Stimulated activated effector memory CD8-positive, alpha-beta T cell treated with anti-CD3 and anti-CD28 coated beads, Interleukin-12 subunit alpha, Interleukin-12 subunit beta, amount 100 ng/mL, for 72 hours (primary cell): Measurements from ENCODE around the gene PIGS.
"Not testable (repeated sequence)": the region's sequence is repeated elsewhere in the genome, so short reads cannot be mapped to it uniquely, and the experiment has no call there.

Source experiments
- ATAC-seq: fragments of 150-1000 bp; cut with Tn5 transposase; 2 replicates; pipeline ENCODE4 v1.10.0; 2021
- DNase-seq, 2 donors: peaks; one replicate each; pipeline ENCODE4 v3.0.0; 2021 to 2022; ENCODE audit warnings: low spot score in 2 of 2
- H3K27ac Mint-ChIP-seq: one replicate; pipeline ENCODE4 v1.8.0; 2022; ENCODE audit warnings: mild to moderate bottlenecking, mixed read lengths
- H3K36me3 Mint-ChIP-seq: one replicate; pipeline ENCODE4 v1.8.0; 2022; ENCODE audit warnings: mild to moderate bottlenecking, mixed read lengths
- H3K4me1 Mint-ChIP-seq: one replicate; pipeline ENCODE4 v1.8.0; 2022; ENCODE audit warnings: mixed read lengths
- H3K4me3 Mint-ChIP-seq: one replicate; pipeline ENCODE4 v1.8.0; 2022; ENCODE audit warnings: mild to moderate bottlenecking, mixed read lengths
- H3K9me3 Mint-ChIP-seq: one replicate; pipeline ENCODE4 v1.8.0; 2022; ENCODE audit warnings: mixed read lengths

PIGS gene

DNA sequence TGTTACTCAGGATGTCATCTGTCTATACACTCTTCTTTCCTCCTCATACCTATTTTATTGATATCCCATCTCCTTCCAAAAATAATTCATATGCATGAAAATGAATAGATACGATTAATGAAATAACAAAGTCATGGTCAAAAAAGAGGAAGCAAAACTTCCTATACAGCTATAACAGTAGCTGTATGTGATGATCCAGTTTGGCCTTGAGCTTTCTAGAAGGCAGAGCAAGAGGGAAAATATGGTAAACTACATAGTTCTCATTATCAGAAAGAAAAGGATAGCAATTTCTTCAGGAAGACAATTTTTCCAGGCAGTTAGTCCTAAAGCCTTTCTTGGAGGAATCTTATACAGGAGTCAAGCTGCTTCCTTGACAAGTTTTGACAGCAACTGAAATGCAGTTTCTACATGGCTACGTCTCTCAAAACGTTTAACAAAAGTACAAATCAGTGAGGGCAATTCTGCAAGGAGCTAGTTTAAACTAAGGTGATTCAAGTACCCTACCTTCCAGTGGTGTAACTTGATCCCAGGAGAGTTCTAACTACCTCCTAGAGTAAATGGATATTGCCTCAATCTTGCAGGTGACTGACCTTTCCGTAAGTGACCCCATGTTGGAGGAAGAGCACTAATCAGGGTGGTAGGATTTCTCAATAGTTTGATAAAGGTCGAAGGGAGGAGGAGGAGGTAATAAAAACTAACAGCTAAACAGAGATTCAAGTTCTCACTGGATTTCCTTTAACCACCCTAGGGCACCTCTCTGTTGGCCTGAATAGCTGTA is 26.5 kb upstream of the PIGS start:
- H3K4me3 Mint-ChIP-seq = peak overlapping the region; percentile 94
- no peaks in the 10 kb centered on the region for H3K9me3 Mint-ChIP-seq
- peaks cover 26% of the 10 kb centered on the region for H3K4me1 Mint-ChIP-seq
- H3K36me3 Mint-ChIP-seq = peaks cover 69% of the 10 kb centered on the region
- DNase-seq = no peak
- H3K27ac Mint-ChIP-seq = peak overlapping the region; percentile 98
- no peak for ATAC-seq

GRCh38 chr17:28592260-28592659 is 20.9 kb upstream of the PIGS start:
- H3K27ac Mint-ChIP-seq = peak overlapping the region; percentile 34
- DNase-seq = no peak

DNA sequence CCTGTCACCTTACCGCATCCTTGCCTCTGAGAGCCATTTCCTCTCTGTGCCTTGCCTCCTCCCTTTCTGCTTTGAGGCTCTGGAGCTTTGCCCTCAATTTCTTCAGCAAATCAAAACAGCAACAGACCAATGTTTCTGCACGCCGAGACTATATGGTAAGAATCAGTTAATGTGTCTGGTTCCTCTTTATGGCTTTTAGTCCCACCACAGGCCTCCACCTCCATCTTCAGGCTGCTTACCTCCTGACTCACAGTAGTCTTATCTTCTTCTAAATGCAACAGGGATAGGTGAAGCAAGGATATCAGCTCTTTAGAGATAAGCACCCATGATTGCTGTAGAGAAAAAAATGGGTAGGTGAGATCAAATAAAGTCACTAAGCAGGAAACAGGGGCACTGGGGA is 14.5 kb upstream of the PIGS start:
- H3K27ac Mint-ChIP-seq = no peak overlapping the region
- H3K36me3 Mint-ChIP-seq = peaks cover 62% of the 10 kb centered on the region
- no peak overlapping the region for H3K4me3 Mint-ChIP-seq
- peaks cover 1% of the 10 kb centered on the region for H3K4me1 Mint-ChIP-seq
- DNase-seq (no peak), ATAC-seq (no peak)
- no peaks in the 10 kb centered on the region for H3K9me3 Mint-ChIP-seq

More at GRCh38 chr17:28592260-28592659, 20.9 kb upstream of the PIGS start:
- H3K36me3 Mint-ChIP-seq = peaks cover 97% of the 10 kb centered on the region
- no peak overlapping the region for H3K4me3 Mint-ChIP-seq
- H3K4me1 Mint-ChIP-seq = peaks cover under 1% of the 10 kb centered on the region
- no peak for ATAC-seq
- H3K9me3 Mint-ChIP-seq = no peaks in the 10 kb centered on the region

DNA sequence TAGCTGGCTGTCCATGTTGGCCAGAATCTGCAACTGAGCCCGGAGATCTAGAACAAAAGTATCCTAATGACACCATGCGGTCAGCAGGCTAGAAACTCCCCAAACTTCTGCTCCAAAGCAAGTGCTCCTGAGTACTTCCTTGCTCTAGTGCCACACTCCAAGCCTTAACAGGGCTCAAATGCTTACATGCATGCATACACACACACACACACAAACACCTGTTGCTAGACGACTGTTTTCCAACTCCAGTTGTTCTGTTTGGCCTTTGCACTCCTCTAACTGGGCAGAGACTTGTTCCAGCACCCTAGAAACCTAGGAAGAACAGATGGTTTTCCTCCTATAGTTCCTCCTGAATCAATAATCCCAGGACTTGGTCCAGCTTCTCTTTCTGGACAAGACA is 13.1 kb upstream of the PIGS start:
- Mint-ChIP-seq H3K27ac (no peak overlapping the region), H3K36me3 (peaks cover 59% of the 10 kb centered on the region), H3K9me3 (no peaks in the 10 kb centered on the region), H3K4me1 (peaks cover 16% of the 10 kb centered on the region), H3K4me3 (no peak overlapping the region)
- no peak for ATAC-seq
- no peak for DNase-seq

- DNase-seq (no peak), ATAC-seq (no peak)
- Mint-ChIP-seq H3K4me3 (no peak overlapping the region), H3K9me3 (no peaks in the 10 kb centered on the region), H3K36me3 (peaks cover 55% of the 10 kb centered on the region), H3K4me1 (peaks cover 27% of the 10 kb centered on the region), H3K27ac (no peak overlapping the region)
Observed at GRCh38 chr17:28582513-28582912, 11.2 kb upstream of the PIGS start.

DNA sequence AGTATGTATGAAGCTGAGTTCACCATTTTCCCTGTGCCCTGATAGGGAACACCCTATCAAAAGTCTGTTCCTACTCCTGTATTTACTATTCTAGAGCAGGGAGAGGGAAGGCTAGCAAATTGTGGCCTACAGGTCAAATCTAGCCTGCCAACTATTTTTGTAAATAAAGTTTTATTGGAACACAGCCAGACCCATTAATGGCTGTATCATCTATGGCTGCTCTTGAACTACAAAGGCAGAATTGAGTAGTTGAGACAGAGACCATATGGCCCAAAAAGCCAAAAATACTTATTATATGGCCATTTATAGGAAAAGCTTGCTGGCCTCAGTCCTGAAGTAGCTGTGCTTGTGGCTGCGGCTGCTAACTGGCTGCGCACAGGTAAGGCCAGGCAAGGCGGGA is 9.6 kb upstream of the PIGS start:
- Mint-ChIP-seq H3K36me3 (peaks cover 55% of the 10 kb centered on the region), H3K4me1 (peaks cover 40% of the 10 kb centered on the region), H3K27ac (no peak overlapping the region), H3K9me3 (no peaks in the 10 kb centered on the region), H3K4me3 (no peak overlapping the region)
- DNase-seq (no peak), ATAC-seq (no peak)

DNA sequence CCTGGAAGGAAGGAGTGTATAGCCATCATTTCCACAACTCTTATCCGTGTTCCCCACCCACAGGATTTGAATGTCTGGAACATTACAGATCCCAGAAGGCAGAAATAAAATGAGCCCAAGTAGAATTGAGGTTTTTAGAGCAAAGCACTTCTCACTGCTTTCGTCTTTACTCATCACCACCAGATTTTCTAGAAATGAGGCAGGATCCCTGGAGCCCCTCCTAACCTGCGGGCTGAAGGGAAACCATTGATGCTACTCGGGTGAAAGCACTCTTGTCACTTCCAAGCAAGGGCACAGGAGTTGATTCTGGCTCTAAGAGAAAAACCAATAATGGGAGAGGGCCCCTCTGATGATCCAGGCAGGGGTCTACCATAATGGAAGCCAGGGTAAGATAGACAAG is 8.2 kb upstream of the PIGS start:
- Mint-ChIP-seq H3K9me3 (no peaks in the 10 kb centered on the region), H3K27ac (peak overlapping the region; percentile 49), H3K36me3 (peaks cover 56% of the 10 kb centered on the region), H3K4me1 (peaks cover 50% of the 10 kb centered on the region), H3K4me3 (peak overlapping the region; percentile 38)
- DNase-seq (peak; percentile 35 to 78), ATAC-seq (peak; percentile 84)

DNA sequence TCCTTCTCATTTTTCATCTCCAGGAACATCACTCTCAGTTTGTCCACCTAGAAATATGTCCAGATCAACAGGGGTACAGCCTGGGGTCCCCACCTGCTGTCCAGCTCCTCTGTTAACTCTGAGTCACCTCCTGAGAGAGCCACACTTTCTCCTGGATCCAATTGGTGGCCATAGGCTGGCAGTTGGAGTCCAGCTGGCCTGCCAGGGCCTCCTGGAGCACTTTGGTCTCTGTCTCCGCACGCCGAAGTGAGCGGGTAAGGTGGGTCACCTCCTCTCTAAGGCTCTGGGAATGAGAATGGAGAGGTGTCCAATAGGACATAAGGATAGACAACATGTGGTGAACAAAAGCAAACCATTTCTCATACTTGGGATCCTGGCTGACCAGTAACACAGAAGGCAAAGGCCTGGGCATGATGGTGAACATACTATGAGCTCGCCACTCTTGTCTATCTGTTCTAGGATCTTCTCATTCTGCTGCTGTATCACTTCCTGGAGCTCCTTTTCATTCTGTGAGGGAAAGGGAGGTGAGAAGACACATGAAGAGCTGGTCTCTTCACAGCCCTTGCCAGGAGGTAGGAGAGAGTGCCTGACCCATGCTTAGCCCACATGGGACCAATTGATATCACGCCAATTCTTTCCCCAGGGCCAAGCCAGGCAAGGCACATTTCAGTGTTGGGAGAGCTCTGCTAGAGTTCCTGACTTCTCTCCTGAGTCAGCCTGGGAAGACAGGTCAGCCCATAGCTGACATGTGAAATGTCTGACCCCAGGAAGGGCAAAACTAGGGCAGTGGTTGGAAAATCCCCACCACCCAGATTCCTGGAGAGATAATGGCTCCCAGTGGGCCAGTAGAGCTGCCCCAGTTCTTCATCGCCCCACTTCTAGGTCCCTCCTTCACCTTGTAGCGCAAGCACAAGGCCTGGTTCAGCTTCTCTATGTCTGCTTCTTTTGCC is 7.2 kb upstream of the PIGS start:
- H3K4me3 Mint-ChIP-seq = peak overlapping the region; percentile 38
- H3K9me3 Mint-ChIP-seq = no peaks in the 10 kb centered on the region
- peaks cover 66% of the 10 kb centered on the region for H3K36me3 Mint-ChIP-seq
- no peak for ATAC-seq
- no peak for DNase-seq
- H3K4me1 Mint-ChIP-seq = peaks cover 56% of the 10 kb centered on the region
- H3K27ac Mint-ChIP-seq = peak overlapping the region; percentile 49

DNA sequence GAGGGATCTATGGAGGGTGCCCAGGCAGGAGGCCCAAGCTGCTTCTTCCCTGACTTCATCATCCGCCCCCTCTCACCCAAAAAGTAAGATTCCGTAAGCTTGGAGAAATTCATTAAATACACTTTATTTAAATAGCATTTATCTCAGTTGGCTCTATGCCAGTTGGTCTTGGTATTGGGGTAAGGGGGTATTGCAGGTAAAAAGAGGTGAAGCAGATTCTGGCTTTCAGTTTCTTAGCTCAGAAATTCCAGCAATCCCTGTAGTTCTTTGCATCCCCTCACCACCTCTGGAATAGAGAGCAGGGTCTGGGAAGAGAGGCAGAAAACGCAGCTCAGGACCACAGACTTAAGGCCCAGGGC is 6.1 kb upstream of the PIGS start:
- ATAC-seq = no peak
- H3K4me1 Mint-ChIP-seq = peaks cover 64% of the 10 kb centered on the region
- no peaks in the 10 kb centered on the region for H3K9me3 Mint-ChIP-seq
- peak overlapping the region; percentile 89 for H3K4me3 Mint-ChIP-seq
- no peak overlapping the region for H3K27ac Mint-ChIP-seq
- DNase-seq = no peak
- H3K36me3 Mint-ChIP-seq = peaks cover 73% of the 10 kb centered on the region

DNA sequence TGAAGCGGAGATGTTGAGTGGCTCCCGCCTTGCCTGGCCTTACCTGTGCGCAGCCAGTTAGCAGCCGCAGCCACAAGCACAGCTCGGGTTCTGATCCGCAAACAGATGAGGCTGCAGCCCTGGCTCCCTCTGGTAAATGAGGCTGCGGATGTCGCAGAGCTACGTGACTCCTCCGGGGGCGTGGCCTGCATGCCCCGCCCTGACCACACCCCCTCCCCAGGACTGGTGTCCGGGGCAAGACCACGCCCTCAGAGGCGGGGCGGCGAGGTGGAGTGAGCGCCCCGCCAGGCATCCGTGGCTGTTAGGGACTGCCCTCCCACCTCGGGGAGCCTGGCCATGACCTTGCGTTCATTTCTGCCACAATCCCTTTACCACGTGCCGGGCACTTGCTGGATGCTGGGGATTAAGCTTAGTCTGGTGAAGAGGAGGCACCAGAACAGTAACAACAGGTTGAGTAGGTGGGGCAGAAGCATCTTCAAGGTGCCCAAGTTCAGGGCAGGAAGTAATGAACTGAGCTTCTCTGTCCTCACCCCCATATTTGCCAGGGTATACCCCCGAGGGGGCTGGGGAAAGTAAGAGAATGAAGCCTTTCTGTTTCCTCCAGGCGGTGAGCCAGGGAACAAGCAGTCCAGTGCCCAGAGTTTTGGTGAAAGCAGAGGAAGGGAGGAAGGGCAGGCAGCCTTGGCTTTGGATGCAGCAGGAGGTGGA is 5.6 kb upstream of the PIGS start, which contains the start of gene ALDOC:
Gene ALDOC (minus strand): TSS at position 138 of the 708 bp plus-strand sequence. CDS start 1,363 bp downstream, outside the sequence.
- H3K4me3 Mint-ChIP-seq = peak within 1 kb of the TSS; percentile 89
- ATAC-seq (peak; percentile 89), DNase-seq (peak; percentile 95 to 96)
- peaks cover 73% of the 10 kb centered on the region for H3K36me3 Mint-ChIP-seq
- H3K9me3 Mint-ChIP-seq = no peaks in the 10 kb centered on the region
- peaks cover 70% of the 10 kb centered on the region for H3K4me1 Mint-ChIP-seq
- peak within 1 kb of the TSS; percentile 77 for H3K27ac Mint-ChIP-seq

GRCh38 chr17:28576016-28576415 is 4.7 kb upstream of the PIGS start:
- Mint-ChIP-seq H3K36me3 (peaks cover 74% of the 10 kb centered on the region), H3K27ac (peak overlapping the region; percentile 77), H3K4me3 (peak overlapping the region; percentile 89), H3K4me1 (peaks cover 71% of the 10 kb centered on the region)
- DNase-seq, H3K9me3 Mint-ChIP-seq, ATAC-seq: not testable (repeated sequence)

DNA sequence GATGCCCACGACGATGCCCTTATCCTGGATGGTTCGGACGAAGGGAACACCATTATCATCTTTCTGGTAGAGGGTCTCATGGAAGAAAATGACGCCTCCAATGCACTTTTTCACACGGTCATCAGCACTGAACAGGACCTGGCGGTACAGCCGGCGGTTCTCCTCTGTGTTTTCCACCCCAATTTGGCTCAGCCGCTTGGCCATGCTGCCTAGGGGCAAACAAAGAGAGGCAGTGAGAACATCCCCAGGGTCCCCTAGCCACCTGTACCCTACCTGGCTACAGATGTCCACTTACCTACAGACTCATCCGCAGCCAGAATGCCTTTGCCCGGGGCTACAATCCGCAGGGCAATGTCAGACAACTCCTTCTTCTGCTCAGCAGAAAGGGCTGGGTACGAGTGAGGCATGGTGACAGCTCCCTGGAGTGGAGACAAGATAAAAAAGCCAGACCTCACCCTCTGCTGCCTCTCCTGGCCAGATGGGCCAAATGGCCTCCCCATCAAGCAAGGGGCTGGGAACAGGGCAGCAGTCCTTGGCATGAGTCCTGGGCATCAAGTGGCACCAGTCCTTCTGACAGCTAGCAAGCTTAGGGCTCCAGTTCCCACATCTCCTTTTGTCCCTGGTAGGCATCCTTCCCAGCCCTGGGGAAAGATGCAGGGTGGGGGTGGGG is 3.9 kb upstream of the PIGS start:
- no peak for ATAC-seq
- H3K27ac Mint-ChIP-seq = no peak overlapping the region

DNA sequence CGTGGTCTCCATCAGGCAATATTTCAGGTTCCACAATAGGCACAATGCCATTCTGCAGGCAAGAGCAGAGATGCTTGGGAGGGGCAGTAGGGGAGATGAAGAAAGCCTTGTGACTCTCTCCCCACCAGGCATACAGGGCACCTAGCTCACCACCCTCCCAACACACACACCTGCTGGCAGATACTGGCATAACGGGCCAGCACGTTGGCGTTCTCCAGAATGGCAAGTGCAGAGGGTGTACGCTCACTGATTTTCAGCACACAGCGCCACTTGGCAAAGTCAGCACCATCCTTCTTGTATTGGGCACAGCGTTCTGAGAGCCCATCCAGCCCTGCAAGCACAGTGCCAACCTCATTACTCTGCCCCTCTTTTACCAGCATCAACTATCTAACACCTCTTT is 3.2 kb upstream of the PIGS start:
- H3K9me3 Mint-ChIP-seq = no peaks in the 10 kb centered on the region
- no peak overlapping the region for H3K4me3 Mint-ChIP-seq
- ATAC-seq = no peak
- H3K36me3 Mint-ChIP-seq = peaks cover 77% of the 10 kb centered on the region
- peaks cover 69% of the 10 kb centered on the region for H3K4me1 Mint-ChIP-seq
- DNase-seq = no peak
- H3K27ac Mint-ChIP-seq = no peak overlapping the region

More for the DNA sequence above, 3.9 kb upstream of the PIGS start:
- Mint-ChIP-seq H3K36me3 (peaks cover 78% of the 10 kb centered on the region), H3K4me1 (peaks cover 69% of the 10 kb centered on the region), H3K9me3 (no peaks in the 10 kb centered on the region), H3K4me3 (peak overlapping the region; percentile 89)
- DNase-seq = no peak

- H3K36me3 Mint-ChIP-seq = peaks cover 77% of the 10 kb centered on the region
- H3K9me3 Mint-ChIP-seq = no peaks in the 10 kb centered on the region
- H3K4me3 Mint-ChIP-seq = no peak overlapping the region
- ATAC-seq (no peak), DNase-seq (no peak)
- peaks cover 66% of the 10 kb centered on the region for H3K4me1 Mint-ChIP-seq
- H3K27ac Mint-ChIP-seq = no peak overlapping the region
Observed at GRCh38 chr17:28573966-28574480, 2.7 kb upstream of the PIGS start.
